Type B pancreatic cell (in vitro differentiated cells): ENCODE results near the gene SETD1A. TPM values are rescaled to one million over a fixed set of nuclear protein-coding genes. Genes with fewer than 3 reads are reported as not detected.

Experiments
- DNase-seq: peaks from one replicate; pipeline ENCODE4 v3.0.0; 2021; ENCODE audit warnings: mixed read lengths; ENCODE audit not compliant: unreplicated experiment; ENCODE audit errors: extremely low spot score
- H3K27ac Mint-ChIP-seq: 2 replicates; pipeline ENCODE4 v1.8.0; 2021; ENCODE audit warnings: mild to moderate bottlenecking, mixed read lengths
- H3K27me3 Mint-ChIP-seq: 2 replicates; pipeline ENCODE4 v1.8.0; 2021; ENCODE audit warnings: mixed read lengths
- H3K36me3 Mint-ChIP-seq: 2 replicates; pipeline ENCODE4 v1.8.0; 2021; ENCODE audit warnings: mixed read lengths
- H3K4me1 Mint-ChIP-seq: one replicate; pipeline ENCODE4 v1.8.0; 2021; ENCODE audit warnings: mixed read lengths; ENCODE audit not compliant: unreplicated experiment
- H3K4me3 Mint-ChIP-seq: 2 replicates; pipeline ENCODE4 v1.8.0; 2021; ENCODE audit warnings: mild to moderate bottlenecking, mixed read lengths
- H3K9me3 Mint-ChIP-seq: 2 replicates; pipeline ENCODE4 v1.8.0; 2021; ENCODE audit warnings: mixed read lengths
- CTCF ChIP-seq: fragments of 200-600 bp; sonication (generic); conservative IDR thresholded peaks from 2 replicates; pipeline ENCODE4 v1.5.0; 2021; ENCODE audit warnings: antibody characterized with exemption, mild to moderate bottlenecking
- total RNA-seq: library from RNA; stranded (reverse); gene quantifications from 2 replicates; pipeline ENCODE4 v1.2.1, GENCODE V29; 2021; ENCODE audit warnings: low replicate concordance

Gene SETD1A
- total RNA-seq, 1 donor from 2014 or later = 25.0 TPM

DNA sequence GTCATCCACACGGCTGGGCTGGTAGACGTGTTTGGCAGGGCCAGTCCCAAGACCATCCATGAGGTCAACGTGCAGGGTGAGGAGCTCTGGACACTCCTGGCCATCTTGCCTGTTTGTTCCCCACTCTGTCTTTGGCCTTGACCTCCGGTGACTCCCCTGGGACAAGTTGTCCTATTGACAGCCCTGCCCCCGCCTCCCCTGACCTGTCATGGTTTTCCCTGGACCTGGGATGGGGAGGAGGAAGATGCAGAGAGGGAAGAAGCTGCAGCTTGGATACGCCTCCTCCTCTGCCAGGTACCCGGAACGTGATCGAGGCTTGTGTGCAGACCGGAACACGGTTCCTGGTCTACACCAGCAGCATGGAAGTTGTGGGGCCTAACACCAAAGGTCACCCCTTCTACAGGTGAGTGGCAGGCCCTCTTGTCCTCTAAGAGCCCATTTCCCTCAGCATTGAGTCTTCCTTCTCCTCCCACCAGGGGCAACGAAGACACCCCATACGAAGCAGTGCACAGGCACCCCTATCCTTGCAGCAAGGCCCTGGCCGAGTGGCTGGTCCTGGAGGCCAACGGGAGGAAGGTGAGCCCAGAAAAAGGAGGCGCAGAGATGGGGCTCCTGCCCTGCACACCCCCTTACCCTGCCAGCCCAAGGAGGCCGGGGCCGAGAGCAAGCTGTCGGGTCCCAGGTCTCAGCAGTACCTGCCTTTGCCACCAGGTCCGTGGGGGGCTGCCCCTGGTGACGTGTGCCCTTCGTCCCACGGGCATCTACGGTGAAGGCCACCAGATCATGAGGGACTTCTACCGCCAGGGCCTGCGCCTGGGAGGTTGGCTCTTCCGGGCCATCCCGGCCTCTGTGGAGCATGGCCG, 28.8 kb downstream of the SETD1A start:
- Mint-ChIP-seq H3K9me3 (no peaks in the 10 kb centered on the region), H3K4me3 (no peak overlapping the region), H3K36me3 (no peaks in the 10 kb centered on the region)

DNA sequence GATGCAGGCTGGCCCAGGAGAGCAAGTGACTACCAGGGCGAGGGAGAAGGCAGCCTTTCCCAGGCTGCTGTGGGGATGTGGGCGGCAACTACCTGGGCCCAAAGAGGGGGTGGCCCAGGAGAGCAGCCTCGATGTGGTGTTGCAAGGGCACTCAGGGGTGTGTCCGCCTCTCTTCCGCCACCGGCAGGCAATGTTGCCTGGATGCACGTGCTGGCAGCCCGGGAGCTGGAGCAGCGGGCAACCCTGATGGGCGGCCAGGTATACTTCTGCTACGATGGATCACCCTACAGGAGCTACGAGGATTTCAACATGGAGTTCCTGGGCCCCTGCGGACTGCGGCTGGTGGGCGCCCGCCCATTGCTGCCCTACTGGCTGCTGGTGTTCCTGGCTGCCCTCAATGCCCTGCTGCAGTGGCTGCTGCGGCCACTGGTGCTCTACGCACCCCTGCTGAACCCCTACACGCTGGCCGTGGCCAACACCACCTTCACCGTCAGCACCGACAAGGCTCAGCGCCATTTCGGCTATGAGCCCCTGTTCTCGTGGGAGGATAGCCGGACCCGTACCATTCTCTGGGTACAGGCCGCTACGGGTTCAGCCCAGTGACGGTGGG, 30.1 kb downstream of the SETD1A start:
- Mint-ChIP-seq H3K4me3 (no peak overlapping the region), H3K27ac (no peak overlapping the region), H3K27me3 (no peaks in the 10 kb centered on the region), H3K9me3 (no peaks in the 10 kb centered on the region), H3K4me1 (no peaks in the 10 kb centered on the region), H3K36me3 (no peaks in the 10 kb centered on the region)
- no peak for TF ChIP-seq CTCF
- DNase-seq = no peak

More for the DNA sequence above, 28.8 kb downstream of the SETD1A start:
- no peak overlapping the region for H3K27ac Mint-ChIP-seq
- no peak for DNase-seq
- no peaks in the 10 kb centered on the region for H3K27me3 Mint-ChIP-seq
- H3K4me1 Mint-ChIP-seq = no peaks in the 10 kb centered on the region
- TF ChIP-seq CTCF = no peak

DNA sequence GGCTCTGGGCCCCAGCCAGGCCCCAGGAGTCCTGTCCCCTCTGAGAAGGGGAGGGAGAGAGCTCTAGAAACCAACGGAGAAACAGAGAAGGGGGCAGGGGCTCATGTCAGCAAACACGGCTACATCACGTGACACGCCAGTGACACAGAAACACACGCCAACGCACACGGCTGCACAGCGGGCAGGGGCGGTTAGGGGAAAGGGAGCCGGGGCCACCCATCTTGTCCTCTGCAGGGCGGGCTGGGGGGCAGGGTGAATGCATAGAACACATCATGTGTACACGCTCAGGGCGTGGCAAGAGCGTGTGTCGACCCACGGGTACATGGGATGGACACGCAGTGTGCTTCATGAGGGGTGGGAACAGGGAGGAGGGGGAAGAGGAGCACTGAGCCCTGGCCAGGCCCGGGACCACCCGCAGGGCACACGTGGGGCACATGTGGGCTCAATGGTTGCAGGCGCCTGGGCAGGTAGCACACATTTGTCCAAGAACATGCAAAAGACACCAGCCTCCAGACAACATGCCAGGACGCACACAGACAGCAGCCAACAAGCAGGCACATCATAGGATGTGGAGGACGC, 32.0 kb downstream of the SETD1A start:
- no peak overlapping the region for H3K4me3 Mint-ChIP-seq
- no peaks in the 10 kb centered on the region for H3K9me3 Mint-ChIP-seq
- no peaks in the 10 kb centered on the region for H3K36me3 Mint-ChIP-seq
- H3K4me1 Mint-ChIP-seq = no peaks in the 10 kb centered on the region
- H3K27ac Mint-ChIP-seq = no peak overlapping the region
- H3K27me3 Mint-ChIP-seq = peaks cover 2% of the 10 kb centered on the region
- no peak for DNase-seq
- no peak for TF ChIP-seq CTCF

DNA sequence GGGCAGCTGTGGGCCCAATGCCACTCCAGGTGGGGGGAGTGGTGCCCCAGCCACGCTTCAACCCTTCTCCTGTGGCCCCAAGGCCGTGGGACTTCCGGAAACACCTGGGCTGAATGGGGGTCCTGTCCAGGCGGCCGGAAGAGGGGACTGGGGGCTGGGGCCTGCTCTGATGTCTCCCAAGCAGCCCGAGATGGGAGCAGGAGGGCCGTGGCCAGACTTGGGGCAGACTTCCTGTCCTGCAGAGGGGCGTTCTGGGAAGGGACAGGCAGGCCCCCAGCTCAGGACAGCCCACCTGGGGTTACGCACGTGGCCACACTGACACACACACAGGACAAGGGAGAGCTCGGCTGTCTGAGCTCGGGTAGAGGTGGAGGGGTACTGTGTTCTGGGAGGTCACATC, 32.6 kb downstream of the SETD1A start:
- Mint-ChIP-seq H3K4me1 (no peaks in the 10 kb centered on the region), H3K27me3 (peaks cover 5% of the 10 kb centered on the region), H3K36me3 (no peaks in the 10 kb centered on the region), H3K9me3 (no peaks in the 10 kb centered on the region), H3K4me3 (no peak overlapping the region), H3K27ac (no peak overlapping the region)
- TF ChIP-seq CTCF = no peak
- DNase-seq = no peak

- TF ChIP-seq CTCF = no peak
- no peak overlapping the region for H3K4me3 Mint-ChIP-seq
- H3K4me1 Mint-ChIP-seq = no peaks in the 10 kb centered on the region
- H3K27ac Mint-ChIP-seq = no peak overlapping the region
- H3K27me3 Mint-ChIP-seq = peaks cover 7% of the 10 kb centered on the region
- no peaks in the 10 kb centered on the region for H3K36me3 Mint-ChIP-seq
- H3K9me3 Mint-ChIP-seq = no peaks in the 10 kb centered on the region
- no peak for DNase-seq
These were observed 33.5 kb downstream of the SETD1A start for GRCh38 chr16:30991052-30991451.
